IMR-90 (cell line): ENCODE measurements around the gene P4HA3. TPM values are rescaled to one million over a fixed set of nuclear protein-coding genes. Genes with fewer than 3 reads are reported as not detected.

Experiments used
- ATAC-seq: fragments of 200-7000 bp; cut with Tn5 transposase; 2 replicates; pipeline ENCODE4 v1.9.1; 2020; ENCODE audit warnings: low read depth, mild to moderate bottlenecking, moderate library complexity
- BruUV-seq: library from RNA; stranded (reverse); fragments of 400-500 nt; replicated peaks from 2 replicates; lab custom pipeline; 2021; lab: Mats Ljungman, UMichigan
- CTCF ChIA-PET: fragments of 300-600 bp; formaldehyde crosslinking; extraction: SDS; loops from one replicate; lab custom pipeline; 2021; ENCODE audit warnings: antibody characterized with exemption; lab: Yijun Ruan, JAX
- POLR2A ChIA-PET: fragments of 300-600 bp; sonication (Branson Sonifier 250); formaldehyde crosslinking; loops from one replicate; lab custom pipeline; 2022; ENCODE audit warnings: antibody characterized with exemption; ENCODE audit not compliant: unreplicated experiment; lab: Charles Lee
- DNase-seq: peaks from one replicate; pipeline ENCODE4 v3.0.0; 2013
- H2AFZ ChIP-seq: replicated peaks from 2 replicates; pipeline ENCODE3; 2013; ENCODE audit warnings: low read length, mild to moderate bottlenecking; ENCODE audit not compliant: poor library complexity
- H2AK5ac ChIP-seq: 2 replicates; pipeline ENCODE4 v1.6.1; 2013; ENCODE audit warnings: low read depth, low read length, inconsistent platforms
- H2AK9ac ChIP-seq: replicated peaks from 2 replicates; pipeline ENCODE3; 2013; ENCODE audit warnings: mild to moderate bottlenecking, low read depth, low read length, moderate library complexity; ENCODE audit not compliant: poor library complexity
- H2BK120ac ChIP-seq: 2 replicates; pipeline ENCODE4 v1.6.1; 2013; ENCODE audit warnings: low read depth, low read length, inconsistent platforms
- H2BK15ac ChIP-seq: 3 replicates; pipeline ENCODE4 v1.6.1; 2013; ENCODE audit warnings: low read depth, low read length, inconsistent platforms
- H2BK20ac ChIP-seq: 2 replicates; pipeline ENCODE4 v1.6.1; 2013; ENCODE audit warnings: low read depth, mild to moderate bottlenecking, inconsistent platforms, low read length, moderate library complexity
- H2BK5ac ChIP-seq: 2 replicates; pipeline ENCODE4 v1.6.1; 2013; ENCODE audit warnings: mild to moderate bottlenecking, low read depth, low read length, inconsistent platforms; ENCODE audit not compliant: poor library complexity, severe bottlenecking
- H3K14ac ChIP-seq: replicated peaks from 2 replicates; pipeline ENCODE4 v1.6.1; 2013; ENCODE audit warnings: low read depth, low read length, inconsistent platforms
- H3K18ac ChIP-seq: 2 replicates; pipeline ENCODE4 v1.6.1; 2013; ENCODE audit warnings: low read depth, low read length, control low read depth
- H3K23ac ChIP-seq: 2 replicates; pipeline ENCODE4 v1.6.1; 2013; ENCODE audit warnings: low read depth, low read length, inconsistent platforms
- H3K27ac ChIP-seq: 2 replicates; pipeline ENCODE4 v1.5.1; 2013; ENCODE audit warnings: mild to moderate bottlenecking, control low read depth, low read length; ENCODE audit not compliant: insufficient read depth
- H3K27me3 ChIP-seq: 2 replicates; pipeline ENCODE4 v1.6.1; 2013; ENCODE audit warnings: low read length; ENCODE audit not compliant: control insufficient read depth, insufficient read depth
- H3K36me3 ChIP-seq: 2 replicates; pipeline ENCODE4 v1.6.1; 2013; ENCODE audit warnings: low read length, mixed read lengths; ENCODE audit not compliant: control insufficient read depth, insufficient read depth
- H3K4ac ChIP-seq: 2 replicates; pipeline ENCODE4 v1.6.1; 2013; ENCODE audit warnings: low read depth, low read length, inconsistent platforms
- H3K4me1 ChIP-seq: 2 replicates; pipeline ENCODE4 v1.6.1; 2013; ENCODE audit warnings: low read length, mixed read lengths; ENCODE audit not compliant: control insufficient read depth, insufficient read depth
- H3K4me2 ChIP-seq: 2 replicates; pipeline ENCODE4 v1.6.1; 2013; ENCODE audit warnings: low read depth, mild to moderate bottlenecking, control low read depth, low read length, moderate library complexity
- H3K4me3 ChIP-seq: 2 replicates; pipeline ENCODE4 v1.5.1; 2013; ENCODE audit warnings: low read depth, mild to moderate bottlenecking, control low read depth, low read length, moderate library complexity; ENCODE audit not compliant: insufficient read depth
- H3K56ac ChIP-seq: 2 replicates; pipeline ENCODE4 v1.6.1; 2013; ENCODE audit warnings: low read length, inconsistent platforms; ENCODE audit not compliant: insufficient read depth; ENCODE audit errors: extremely low read depth
- H3K79me1 ChIP-seq, 2 experiments: 2 replicates each; pipeline ENCODE4 v1.6.1; 2013; ENCODE audit warnings: low read length in 2 of 2, inconsistent platforms in 1 of 2, low read depth in 1 of 2
- H3K9ac ChIP-seq: 2 replicates; pipeline ENCODE4 v1.6.1; 2013; ENCODE audit warnings: low read depth, low read length, control low read depth
- H3K9me1 ChIP-seq: 2 replicates; pipeline ENCODE4 v1.6.1; 2013; ENCODE audit warnings: low read length, inconsistent platforms; ENCODE audit not compliant: insufficient read depth
- H3K9me3 ChIP-seq: 2 replicates; pipeline ENCODE4 v1.6.1; 2013; ENCODE audit warnings: low read length; ENCODE audit not compliant: control insufficient read depth, insufficient read depth
- H4K20me1 ChIP-seq: 2 replicates; pipeline ENCODE4 v1.6.1; 2013; ENCODE audit warnings: low read length, inconsistent platforms; ENCODE audit not compliant: insufficient read depth
- H4K5ac ChIP-seq: 2 replicates; pipeline ENCODE4 v1.6.1; 2013; ENCODE audit warnings: mild to moderate bottlenecking, low read depth, low read length, control low read depth
- H4K8ac ChIP-seq, 2 experiments: 2 replicates each; pipeline ENCODE4 v1.6.1; 2013; ENCODE audit warnings: low read depth in 2 of 2, low read length in 2 of 2, control low read depth in 1 of 2, inconsistent platforms in 1 of 2
- H4K91ac ChIP-seq: 2 replicates; pipeline ENCODE4 v1.6.1; 2013; ENCODE audit warnings: low read depth, low read length, inconsistent platforms; ENCODE audit not compliant: insufficient read depth
- CEBPB ChIP-seq: IDR thresholded peaks from 2 replicates; pipeline ENCODE4 v1.6.1; 2012; ENCODE audit warnings: low read depth, low read length, improper control_type of control experiment
- CHD1 ChIP-seq: IDR thresholded peaks from 2 replicates; pipeline ENCODE4 v1.6.1; 2012; ENCODE audit warnings: low read depth, low read length, improper control_type of control experiment
- CTCF ChIP-seq: conservative IDR thresholded peaks from 2 replicates; pipeline ENCODE4 v1.5.1; 2012; ENCODE audit warnings: mild to moderate bottlenecking, low read depth, low read length, improper control_type of control experiment
- ELK1 ChIP-seq: fragments of 150-350 bp; IDR thresholded peaks from 2 replicates; pipeline ENCODE4 v1.6.1; 2016; ENCODE audit warnings: low read depth, mild to moderate bottlenecking, low read length, moderate library complexity, borderline replicate concordance
- FOS ChIP-seq: fragments of 150-350 bp; IDR thresholded peaks from 2 replicates; pipeline ENCODE4 v1.6.1; 2016; ENCODE audit warnings: low read depth, low read length
- MAFK ChIP-seq: IDR thresholded peaks from 2 replicates; pipeline ENCODE4 v1.6.1; 2012; ENCODE audit warnings: low read depth, low read length, improper control_type of control experiment
- MAZ ChIP-seq: IDR thresholded peaks from 2 replicates; pipeline ENCODE4 v1.6.1; 2012; ENCODE audit warnings: low read depth, mild to moderate bottlenecking, low read length, improper control_type of control experiment, moderate library complexity, borderline replicate concordance
- SMC3 ChIP-seq: fragments of 150-350 bp; IDR thresholded peaks from 2 replicates; pipeline ENCODE4 v1.6.1; 2016; ENCODE audit warnings: low read depth, mild to moderate bottlenecking, antibody characterized with exemption, low read length, moderate library complexity
- WGBS, 2 experiments: methylation state at CpG; one replicate each; pipeline versions ENCODE4 v1.1.5 to v1.1.7; 2013; ENCODE audit warnings: missing lambda C conversion rate in 2 of 2; ENCODE audit not compliant: insufficient read length in 1 of 2; ENCODE audit errors: extremely low coverage in 2 of 2; 5-methylcytosine and 5-hydroxymethylcytosine counted together
- dilution Hi-C: fragments of 300-500 bp; cut with HindIII; formaldehyde crosslinking; loops from one replicate; pipeline ENCODE4 v1.14.3; 2018; ENCODE audit warnings: low sequenced_read_pairs; ENCODE audit not compliant: unreplicated experiment
- in situ Hi-C: fragments of 300-500 bp; cut with MboI; formaldehyde crosslinking; loops from 3 replicates; pipeline ENCODE4 v1.14.3; 2019; ENCODE audit warnings: low sequenced_read_pairs, inconsistent platforms, mixed read lengths
- intact Hi-C: fragments of 100-400 bp; cut with micrococcal nuclease; formaldehyde crosslinking; loops from 2 replicates; pipeline ENCODE4 v1.10.0; 2022
- polyA plus RNA-seq, 3 experiments: library from polyadenylated mRNA; depleted of rRNA; stranded (reverse); fragments of >200 nt; gene quantifications; 2 replicates each; pipeline ENCODE4 v1.2.3, GENCODE V29; 2012; ENCODE audit warnings: low replicate concordance in 1 of 3
- total RNA-seq: library from RNA; depleted of rRNA; stranded (reverse); fragments of >200 nt; gene quantifications from 2 replicates; pipeline ENCODE4 v1.2.3, GENCODE V29; 2012

The P4HA3 gene
- total and polyA plus RNA-seq, 2 of the 4 experiments (the other 2 are of a cell fraction): 2.9 to 5.7 TPM

- no CpG with 5 or more reads among the region's 2 CpGs for WGBS, 2 experiments
- no peak overlapping the region for H4K91ac ChIP-seq
- no peak overlapping the region for H2BK20ac ChIP-seq
- no peak overlapping the region for H2BK5ac ChIP-seq
- H3K36me3 ChIP-seq: peaks cover 16% of the 10 kb centered on the region
- no peak overlapping the region for H3K9ac ChIP-seq
- H3K27me3 ChIP-seq: no peaks in the 10 kb centered on the region
- POLR2A ChIA-PET: no interaction called here
- H3K4ac ChIP-seq: no peak overlapping the region
- H2AK9ac ChIP-seq: no peak overlapping the region
- H3K14ac ChIP-seq: no peak overlapping the region
- no TSS peak for BruUV-seq
- dilution Hi-C loops (no loop called here), intact Hi-C loops (loop anchor here (5.0 kb wide), 1 partner anchor 275 kb away; no protein-coding TSS in a partner anchor), in situ Hi-C loops (no loop called here)
- no peaks in the 10 kb centered on the region for H3K4me1 ChIP-seq
- no peak overlapping the region for H3K23ac ChIP-seq
- H3K4me3 ChIP-seq: no peak overlapping the region
- ATAC-seq (no peak), DNase-seq (peak; percentile 4)
- H3K56ac ChIP-seq: no peak overlapping the region
- H3K9me1 ChIP-seq: no peaks in the 10 kb centered on the region
- peaks cover 2 to 6% of the 10 kb centered on the region in 2 experiments; a peak in 2 of 4 replicates for H3K79me1 ChIP-seq
- CTCF ChIA-PET: no interaction called here
- no peak overlapping the region for H2AFZ ChIP-seq
- no peak overlapping the region for H3K27ac ChIP-seq
- no peak overlapping the region for H3K18ac ChIP-seq
- H4K20me1 ChIP-seq: no peaks in the 10 kb centered on the region
- no peaks in the 10 kb centered on the region for H3K9me3 ChIP-seq
- H2BK120ac ChIP-seq: no peak overlapping the region
- no peak overlapping the region for H2AK5ac ChIP-seq
- TF ChIP-seq CTCF (no peak), MAZ (no peak), SMC3 (no peak), FOS (no peak), CHD1 (no peak), CEBPB (no peak), MAFK (no peak), ELK1 (no peak)
- H2BK15ac ChIP-seq: no peak overlapping the region
- H4K5ac ChIP-seq: no peak overlapping the region
- H4K8ac ChIP-seq: no peak overlapping the region
- H3K4me2 ChIP-seq: no peak overlapping the region
These were observed 73.9 kb downstream of the P4HA3 start for GRCh38 chr11:74237541-74237940.
